Measurements from ENCODE around the gene LRRC1. TPM values are rescaled to one million over a fixed set of nuclear protein-coding genes. Genes with fewer than 3 reads are reported as not detected.

The LRRC1 gene
- total RNA-seq, 2 donors from 2014 or later: 8.3 to 10.4 TPM

GRCh38 chr6:53912661-53913060 is 117.9 kb downstream of the LRRC1 start:
- intact Hi-C loops (cut with DNase I): no loop called here
- DNase-seq (ENCODE audit: low spot score): no peak

DNA sequence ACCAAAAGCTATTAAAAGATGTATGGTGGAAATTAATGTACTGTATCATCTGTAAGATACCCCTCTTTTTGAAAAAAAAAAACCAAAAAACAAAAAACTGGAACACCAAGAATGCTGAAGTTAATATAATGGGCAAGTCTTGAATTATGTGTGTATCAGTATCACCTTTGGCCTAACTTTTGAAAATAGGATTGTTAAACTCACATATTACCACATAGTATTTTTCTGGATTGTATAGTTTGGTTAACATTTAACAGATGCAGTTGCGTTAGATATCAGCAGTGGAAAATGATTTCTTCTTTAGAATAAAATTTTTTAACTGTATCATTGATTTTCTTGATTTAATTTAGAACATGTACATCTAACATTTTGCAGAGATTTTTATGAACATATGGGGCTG is 118.5 kb downstream of the LRRC1 start:
- intact Hi-C loops (cut with DNase I): no loop called here

DNA sequence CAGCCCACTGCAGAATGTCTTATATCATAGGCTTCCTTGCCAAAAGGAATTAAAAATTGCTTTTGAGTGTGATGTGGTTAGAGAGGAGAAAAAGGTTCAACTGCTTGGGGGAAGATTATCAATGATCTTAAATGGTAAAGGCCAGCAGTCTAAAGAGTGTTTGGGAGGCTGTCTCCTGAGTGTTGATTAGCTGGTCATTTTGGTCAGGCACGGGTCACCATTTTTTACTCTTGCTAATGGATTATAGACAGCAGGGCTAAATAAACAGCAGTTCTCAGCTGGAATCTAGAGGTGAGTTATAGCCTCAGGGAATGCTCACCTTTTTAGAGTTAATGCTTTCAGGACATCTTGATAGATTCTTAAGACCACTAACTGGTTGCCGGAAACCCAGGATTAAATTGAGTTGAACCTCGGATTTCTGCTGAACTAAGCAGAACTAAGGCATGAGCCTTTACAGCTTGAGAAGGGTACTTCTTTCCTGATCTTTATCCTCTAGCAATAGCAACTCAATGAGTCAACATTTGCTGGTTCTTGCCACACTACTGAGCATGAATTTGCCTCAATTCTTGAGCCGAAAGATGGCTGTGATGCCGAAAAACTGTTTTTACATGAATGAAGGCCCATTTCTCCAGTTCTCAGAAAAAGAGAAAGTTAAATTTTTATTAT is 120.4 kb downstream of the LRRC1 start:
- intact Hi-C loops (cut with DNase I): no loop called here
- no peak for DNase-seq (ENCODE audit: low spot score)

More for the DNA sequence above, 118.5 kb downstream of the LRRC1 start:
- no peak for DNase-seq (ENCODE audit: low spot score)

DNA sequence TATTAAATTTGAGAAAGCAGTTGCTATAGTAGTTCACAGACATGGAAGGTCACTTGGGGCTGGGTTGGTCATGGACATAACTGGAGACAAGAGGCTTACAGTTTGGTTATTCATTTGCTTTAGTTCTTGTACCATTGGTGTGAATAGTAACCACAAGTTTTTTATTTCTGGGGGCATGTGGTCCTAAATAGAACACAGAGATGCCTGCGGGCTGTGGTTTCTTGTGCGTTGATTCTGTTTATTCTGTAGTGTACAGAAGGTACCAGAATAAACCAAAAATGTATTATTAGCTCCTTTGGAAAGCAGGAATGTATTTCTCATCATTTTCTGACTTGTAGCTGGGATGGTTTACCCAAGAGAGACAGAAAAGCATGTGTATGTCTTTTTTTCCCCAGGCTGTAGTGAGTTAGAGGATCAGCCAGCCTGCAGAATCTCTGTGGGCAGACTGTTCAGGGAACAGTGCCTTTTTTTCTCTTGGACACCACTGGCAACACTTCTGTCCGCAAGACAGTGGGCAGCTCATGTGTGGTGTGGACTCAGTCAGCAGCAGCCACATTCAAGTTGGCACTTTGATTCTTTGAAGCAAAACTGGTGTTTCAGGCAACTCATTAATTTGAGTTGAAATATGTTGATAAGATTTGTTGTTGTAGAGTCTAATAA is 122.1 kb downstream of the LRRC1 start:
- intact Hi-C loops (cut with DNase I): no loop called here
- no peak for DNase-seq (ENCODE audit: low spot score)

GRCh38 chr6:53917464-53917842 is 122.6 kb downstream of the LRRC1 start:
- DNase-seq (ENCODE audit: low spot score): no peak
- intact Hi-C loops (cut with DNase I): no loop called here

GRCh38 chr6:53918854-53919510 is 124.2 kb downstream of the LRRC1 start:
- intact Hi-C loops (cut with DNase I): no loop called here
- no peak for DNase-seq (ENCODE audit: low spot score)

- intact Hi-C loops (cut with DNase I): no loop called here
- DNase-seq (ENCODE audit: low spot score): no peak
Observed at GRCh38 chr6:53919881-53920360, 125.1 kb downstream of the LRRC1 start.

- DNase-seq (ENCODE audit: low spot score): no peak
- intact Hi-C loops (cut with DNase I): no loop called here
Observed at GRCh38 chr6:53920881-53921280, 126.1 kb downstream of the LRRC1 start.

- intact Hi-C loops (cut with DNase I): no loop called here
Observed at GRCh38 chr6:53921639-53922038, 126.8 kb downstream of the LRRC1 start.

DNA sequence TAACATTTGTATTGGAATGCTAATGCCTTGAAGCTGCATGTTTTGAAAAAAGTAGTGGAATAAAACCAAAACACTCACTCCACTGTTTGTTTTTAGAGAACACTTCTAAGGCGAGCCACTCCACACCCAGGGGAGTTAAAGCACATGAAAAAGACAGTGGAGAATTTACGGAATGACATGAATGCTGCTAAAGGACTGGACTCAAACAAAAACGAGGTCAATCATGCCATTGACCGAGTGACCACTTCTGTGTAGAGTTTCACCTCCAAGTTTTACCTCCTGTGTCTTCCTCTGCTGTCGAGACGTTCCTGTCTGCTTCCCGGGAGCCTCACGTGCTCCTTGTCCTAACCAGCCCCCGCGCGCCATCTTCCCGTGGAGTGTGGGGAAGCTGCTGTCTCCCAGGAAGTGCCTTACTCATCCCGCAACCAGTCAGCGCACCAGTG is 127.8 kb downstream of the LRRC1 start:
- intact Hi-C loops (cut with DNase I): no loop called here
- DNase-seq (ENCODE audit: low spot score): no peak

More at GRCh38 chr6:53921639-53922038, 126.8 kb downstream of the LRRC1 start:
- no peak for DNase-seq (ENCODE audit: low spot score)

- intact Hi-C loops (cut with DNase I): no loop called here
- DNase-seq (ENCODE audit: low spot score): no peak
Observed at GRCh38 chr6:53924277-53924676, 129.5 kb downstream of the LRRC1 start.

DNA sequence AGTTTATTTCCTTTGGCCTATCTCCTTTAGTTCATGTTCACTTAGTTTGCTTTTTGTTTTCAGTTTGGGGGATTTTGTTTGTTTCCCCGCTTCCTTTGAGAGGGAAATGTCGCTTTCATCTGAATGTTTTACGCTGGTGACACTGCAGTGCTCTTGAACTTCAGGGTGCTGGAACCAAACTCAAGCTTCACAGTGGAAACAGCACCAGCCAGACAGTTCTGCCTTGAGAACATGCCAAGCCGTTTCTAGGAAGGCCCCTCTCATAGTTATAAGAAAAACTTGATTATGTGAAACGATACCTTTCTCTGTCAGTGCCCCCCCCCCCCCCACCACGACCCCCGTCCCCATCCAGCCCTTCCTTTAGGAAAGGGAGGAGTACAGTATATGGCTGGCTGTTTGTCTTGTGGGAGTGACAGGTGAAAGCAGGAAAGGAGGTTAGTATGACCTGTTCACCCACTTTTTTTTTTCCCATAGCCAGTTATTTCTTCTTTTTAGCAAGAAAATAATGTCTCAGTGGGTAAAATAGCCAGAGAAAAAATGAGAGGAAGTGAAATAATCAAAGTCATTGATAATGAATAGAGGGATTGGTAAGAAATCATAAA is 130.1 kb downstream of the LRRC1 start:
- DNase-seq (ENCODE audit: low spot score): no peak
- intact Hi-C loops (cut with DNase I): no loop called here

DNA sequence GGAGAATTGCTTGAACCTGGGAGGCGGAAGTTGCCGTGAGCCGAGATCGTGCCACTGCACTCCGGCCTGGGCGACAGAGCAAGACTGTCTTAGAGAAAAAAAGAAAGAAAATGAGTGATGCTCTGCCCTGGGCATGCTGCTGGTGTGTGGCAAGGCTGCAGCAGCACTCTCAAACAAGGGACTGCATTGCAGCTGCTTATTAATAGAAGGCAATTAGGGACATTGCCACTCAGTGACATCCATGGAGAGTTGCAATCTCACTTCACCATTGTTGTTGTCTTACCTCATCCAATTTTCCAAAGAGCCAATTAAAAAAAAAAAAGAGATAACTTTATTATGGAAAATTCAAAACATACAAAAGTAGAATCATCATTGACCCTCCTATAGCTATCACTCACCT is 131.1 kb downstream of the LRRC1 start:
- intact Hi-C loops (cut with DNase I): no loop called here
- DNase-seq (ENCODE audit: low spot score): no peak

DNA sequence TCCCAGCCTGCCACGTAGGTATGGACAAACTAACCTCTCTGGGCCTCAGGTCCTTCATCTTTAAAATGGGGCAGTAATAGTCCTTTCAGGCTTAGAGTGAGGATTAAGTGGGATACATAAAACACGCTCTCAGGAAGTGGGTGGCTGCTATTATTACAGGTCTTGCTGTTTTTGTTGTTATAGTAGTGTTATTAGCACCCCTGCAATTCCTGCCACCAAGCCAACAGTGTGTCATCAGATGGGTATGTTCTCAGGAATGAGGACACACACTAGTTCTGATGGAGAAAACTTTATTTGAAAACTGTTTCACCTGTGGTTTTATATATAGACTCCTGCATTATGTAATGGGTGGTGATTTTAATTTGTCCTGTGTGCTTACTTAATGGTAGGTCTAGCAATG is 131.7 kb downstream of the LRRC1 start:
- DNase-seq (ENCODE audit: low spot score): no peak
- intact Hi-C loops (cut with DNase I): no loop called here

- no peak for DNase-seq (ENCODE audit: low spot score)
- intact Hi-C loops (cut with DNase I): no loop called here
Observed at GRCh38 chr6:53928641-53929040, 133.8 kb downstream of the LRRC1 start.

GRCh38 chr6:53929041-53929820 is 134.4 kb downstream of the LRRC1 start:
- intact Hi-C loops (cut with DNase I): no loop called here
- DNase-seq (ENCODE audit: low spot score): no peak

DNA sequence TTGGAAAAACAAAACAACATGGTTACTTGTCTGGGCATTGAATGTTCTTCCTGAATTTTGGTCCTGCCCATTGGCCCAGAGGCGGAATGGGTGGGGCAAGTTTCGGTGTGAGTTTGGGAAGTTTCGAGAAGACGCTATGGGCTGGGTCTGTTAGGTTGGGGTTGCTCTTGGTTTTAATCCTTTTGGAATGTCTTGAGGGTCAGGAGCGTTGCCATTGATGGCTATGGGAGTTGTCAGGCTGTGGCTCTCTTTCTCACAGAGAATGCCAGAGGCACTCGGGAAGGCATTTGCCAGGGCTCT is 135.0 kb downstream of the LRRC1 start:
- DNase-seq (ENCODE audit: low spot score): no peak
- intact Hi-C loops (cut with DNase I): no loop called here

DNA sequence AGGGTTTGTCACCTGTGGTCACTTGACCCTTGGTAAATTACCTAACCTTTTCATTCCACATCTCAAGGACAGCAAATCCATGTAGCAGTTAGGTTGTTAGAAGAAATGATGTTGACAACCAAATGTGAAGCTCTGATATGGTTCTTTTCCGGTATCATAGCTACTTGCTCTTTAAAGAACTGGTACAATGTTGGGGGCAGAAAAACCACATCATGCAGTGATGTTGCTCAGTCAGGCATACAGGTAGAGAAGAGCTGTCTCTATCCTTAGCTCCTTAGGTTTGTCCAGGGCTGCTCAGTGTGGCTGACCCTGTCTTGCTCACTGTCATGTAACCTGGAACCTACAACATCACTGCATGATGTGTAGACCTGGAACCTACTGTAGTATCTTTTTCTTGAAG is 135.5 kb downstream of the LRRC1 start:
- no peak for DNase-seq (ENCODE audit: low spot score)
- intact Hi-C loops (cut with DNase I): no loop called here

GRCh38 chr6:53931086-53931485 is 136.3 kb downstream of the LRRC1 start:
- intact Hi-C loops (cut with DNase I): no loop called here

GRCh38 chr6:53932516-53932915 is 137.7 kb downstream of the LRRC1 start:
- intact Hi-C loops (cut with DNase I): no loop called here
- DNase-seq (ENCODE audit: low spot score): no peak

More at GRCh38 chr6:53931086-53931485, 136.3 kb downstream of the LRRC1 start:
- DNase-seq (ENCODE audit: low spot score): no peak

Measured in posterior vena cava (tissue), 2 donors.